HepG2 (cell line): ENCODE measurements around the gene GSK3A. TPM values are rescaled to one million over a fixed set of nuclear protein-coding genes. Genes with fewer than 3 reads are reported as not detected.

ENCODE experiments used
- GMEB1 ChIP-seq: sonication (generic); formaldehyde crosslinking; IDR thresholded peaks from 2 replicates; pipeline ENCODE4 v1.5.1; 2020; ENCODE audit warnings: missing genetic modification reagents, mild to moderate bottlenecking, borderline replicate concordance
- HNF4A ChIP-seq: sonication (generic); formaldehyde crosslinking; IDR thresholded peaks from 2 replicates; pipeline ENCODE4 v1.4.0; 2020; ENCODE audit warnings: missing genetic modification reagents
- JDP2 ChIP-seq: sonication (generic); formaldehyde crosslinking; IDR thresholded peaks from 2 replicates; pipeline ENCODE4 v1.8.1; 2022; ENCODE audit warnings: missing genetic modification reagents, borderline replicate concordance
- MTA3 ChIP-seq: sonication (generic); formaldehyde crosslinking; IDR thresholded peaks from 2 replicates; pipeline ENCODE4 v1.4.0; 2020; ENCODE audit warnings: missing genetic modification reagents
- NFKB2 ChIP-seq: sonication (generic); formaldehyde crosslinking; IDR thresholded peaks from 2 replicates; pipeline ENCODE4 v1.4.0; 2020; ENCODE audit warnings: missing genetic modification reagents, borderline replicate concordance
- NR1H2 ChIP-seq: sonication (generic); formaldehyde crosslinking; IDR thresholded peaks from 2 replicates; pipeline ENCODE4 v1.8.1; 2022; ENCODE audit warnings: low read depth, missing genetic modification reagents, borderline replicate concordance
- POGZ ChIP-seq: sonication (generic); formaldehyde crosslinking; IDR thresholded peaks from 2 replicates; pipeline ENCODE4 v1.4.0; 2020; ENCODE audit warnings: mild to moderate bottlenecking, missing genetic modification reagents
- RARA ChIP-seq: IDR thresholded peaks from 2 replicates; pipeline ENCODE4 v1.6.1; 2016; ENCODE audit warnings: missing genetic modification reagents, missing compliant biosample characterization
- RORA ChIP-seq: sonication (generic); formaldehyde crosslinking; IDR thresholded peaks from 2 replicates; pipeline ENCODE4 v1.5.0; 2020; ENCODE audit warnings: mild to moderate bottlenecking, missing genetic modification reagents, moderate library complexity
- SNAI1 ChIP-seq: sonication (generic); formaldehyde crosslinking; IDR thresholded peaks from 2 replicates; pipeline ENCODE4 v1.5.0; 2020; ENCODE audit warnings: mild to moderate bottlenecking, missing genetic modification reagents, borderline replicate concordance
- SOX13 ChIP-seq, 3 experiments: fragments of 450-650 bp in 1 of 3; sonication (generic) in 1 of 3; formaldehyde crosslinking in 1 of 3; IDR thresholded peaks in 2 of 3; conservative IDR thresholded peaks in 1 of 3; 2 replicates each; pipeline versions ENCODE4 v1.5.0 to v1.6.1; 2016 to 2020; ENCODE audit warnings: antibody characterized with exemption in 1 of 3, mild to moderate bottlenecking in 1 of 3, missing compliant biosample characterization in 1 of 3, missing genetic modification reagents in 1 of 3, moderate library complexity in 1 of 3
- SYNCRIP ChIP-seq: fragments of 200-400 bp; formaldehyde crosslinking; IDR thresholded peaks from 2 replicates; pipeline ENCODE4 v1.6.1; 2018; ENCODE audit warnings: mild to moderate bottlenecking, low read depth, low read length; ENCODE audit not compliant: insufficient read depth
- THAP7 ChIP-seq: sonication (generic); formaldehyde crosslinking; IDR thresholded peaks from 2 replicates; pipeline ENCODE4 v1.8.1; 2023; ENCODE audit warnings: mild to moderate bottlenecking, missing genetic modification reagents
- ZBTB14 ChIP-seq: sonication (generic); formaldehyde crosslinking; IDR thresholded peaks from 2 replicates; pipeline ENCODE4 v1.4.0; 2020; ENCODE audit warnings: missing genetic modification reagents
- ZBTB2 ChIP-seq: sonication (generic); formaldehyde crosslinking; IDR thresholded peaks from 2 replicates; pipeline ENCODE4 v1.8.0; 2022; ENCODE audit warnings: low read depth, missing genetic modification reagents
- ZBTB43 ChIP-seq: sonication (generic); formaldehyde crosslinking; conservative IDR thresholded peaks from 2 replicates; pipeline ENCODE4 v1.4.0; 2020; ENCODE audit warnings: missing genetic modification reagents
- ZEB1 ChIP-seq: IDR thresholded peaks from 2 replicates; pipeline ENCODE4 v1.6.1; 2012; ENCODE audit warnings: mild to moderate bottlenecking, low read depth, inconsistent platforms; ENCODE audit not compliant: insufficient replicate concordance
- ZGPAT ChIP-seq: IDR thresholded peaks from 2 replicates; pipeline ENCODE4 v1.6.1; 2016; ENCODE audit warnings: mild to moderate bottlenecking
- ZNF652 ChIP-seq: IDR thresholded peaks from 2 replicates; pipeline ENCODE4 v1.6.1; 2016; ENCODE audit warnings: low read depth, borderline replicate concordance
- ZNF672 ChIP-seq: sonication (generic); formaldehyde crosslinking; IDR thresholded peaks from 2 replicates; pipeline ENCODE4 v1.8.1; 2022; ENCODE audit warnings: missing genetic modification reagents
- polyA plus RNA-seq, 8 experiments: library from polyadenylated mRNA; depleted of rRNA in 3 of 8; stranded (reverse) in 7 of 8; unstranded in 1 of 8; fragments of >200 nt; fragmentation: Illumina TruSeq in 4 of 8; extraction: Trizol in 4 of 8; gene quantifications; 2 replicates each; pipeline versions ENCODE4 v1.2.1 to v1.2.3, GENCODE V29; 2011 to 2016; ENCODE audit warnings: low read depth in 4 of 8, missing spikeins in 1 of 8, mixed read lengths in 1 of 8; ENCODE audit not compliant: insufficient read depth in 1 of 8
- total RNA-seq, 5 experiments: library from RNA; depleted of rRNA; stranded (reverse); fragments of >200 nt; fragmentation: Illumina TruSeq; extraction: Trizol; gene quantifications; 2 replicates each; pipeline ENCODE4 v1.2.3, GENCODE V29; 2016; ENCODE audit warnings: low read depth in 1 of 5

The GSK3A gene
- total and polyA plus RNA-seq, 2 of the 13 experiments (the other 11 are each of a cell fraction or from before 2014, with no cell fraction given): 16.9 to 52.5 TPM

- TF ChIP-seq ZGPAT (CRISPR knock-in tag) (no peak), SNAI1 (CRISPR knock-in tag) (no peak), SYNCRIP (no peak), ZBTB43 (CRISPR knock-in tag) (no peak; the same call in 1 of the 2 replicates), ZBTB14 (no peak; the same call in 1 of the 2 replicates), RARA (CRISPR knock-in tag) (no peak), THAP7 (no peak), GMEB1 (CRISPR knock-in tag) (no peak), POGZ (CRISPR knock-in tag) (peak; percentile 54; the same call in 1 of the 2 replicates), MTA3 (CRISPR knock-in tag) (no peak), NR1H2 (CRISPR knock-in tag) (peak; percentile 28; the same call in 1 of the 2 replicates), ZBTB2 (0 out of 2 replicates have a peak, but pooled peaks have one; percentile 8), JDP2 (CRISPR knock-in tag) (no peak), RORA (CRISPR knock-in tag) (no peak), ZNF652 (CRISPR knock-in tag) (peak; percentile 99), ZNF672 (no peak), ZEB1 (no peak), HNF4A (CRISPR knock-in tag) (no peak), NFKB2 (CRISPR knock-in tag) (peak; percentile 47; the same call in 1 of the 2 replicates), SOX13 (IDR thresholded peaks at IDR 0.05) (no peak), SOX13 (CRISPR knock-in tag; conservative IDR thresholded peaks at IDR 0.05 in 1 of 2, IDR thresholded peaks at IDR 0.05 in 1 of 2) (peak in 1 of 2 experiments; percentile 32; a peak in 2 of 4 replicates)
Measured at GRCh38 chr19:42279902-42280814, 37.8 kb upstream of the GSK3A start (continued).
